Activated CD8-positive, alpha-beta memory T cell treated with anti-CD3 and anti-CD28 coated beads, Interleukin-2, amount 50 U/mL, for 1 hour (primary cell): ENCODE measurements around the gene SLAIN1.
"Not testable (repeated sequence)": the region's sequence is repeated elsewhere in the genome, so short reads cannot be mapped to it uniquely, and the experiment has no call there.

Experiments
- DNase-seq: peaks from one replicate; pipeline ENCODE4 v3.0.0-alpha.2; 2020; ENCODE audit errors: extremely low read depth

The SLAIN1 gene

DNA sequence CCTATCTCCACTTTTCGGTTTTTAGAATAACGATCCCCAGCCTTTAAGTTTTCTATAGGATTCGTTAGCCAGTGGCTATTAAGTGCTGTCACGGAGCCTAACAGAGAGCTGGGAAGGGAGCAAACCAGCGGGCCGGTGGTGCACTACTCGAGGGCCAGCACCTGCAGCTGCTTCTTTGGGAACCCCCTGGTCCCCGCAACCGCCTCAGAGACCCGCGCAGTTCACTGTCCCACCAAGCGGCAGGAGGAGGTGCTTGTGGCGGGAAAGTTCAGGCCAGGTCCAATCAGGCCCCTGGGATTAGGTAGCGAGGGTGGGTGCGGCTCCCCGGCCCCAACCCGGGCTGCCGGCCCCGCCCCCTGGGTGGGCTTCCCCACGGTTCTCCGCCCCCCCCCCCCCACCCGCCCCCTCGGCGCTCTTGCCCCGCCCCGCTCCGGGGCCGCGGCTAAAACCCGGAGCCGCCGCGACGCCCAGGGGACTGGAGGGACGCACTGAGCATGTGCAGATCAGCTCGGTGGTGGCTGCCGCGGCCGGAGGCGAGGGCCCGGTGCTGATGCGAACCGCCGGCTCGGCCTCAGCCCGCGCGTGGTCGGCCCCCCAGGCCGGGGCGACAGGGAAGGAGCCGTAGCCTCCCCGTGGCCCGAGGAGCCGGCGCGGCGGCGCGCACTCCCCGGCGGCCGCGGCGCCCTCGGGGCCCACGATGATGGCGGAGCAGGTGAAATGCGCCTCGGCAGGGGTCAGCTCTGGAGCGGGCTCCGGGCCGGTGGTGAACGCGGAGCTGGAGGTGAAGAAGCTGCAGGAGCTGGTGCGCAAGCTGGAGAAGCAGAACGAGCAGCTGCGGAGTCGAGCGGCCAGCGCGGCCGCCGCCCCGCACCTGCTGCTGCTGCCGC, at the start of gene SLAIN1:
Gene SLAIN1, plus strand, starts transcription at position 471 of the 887 bp plus-strand sequence. Its CDS starts 227 bp downstream, at position 698.
- DNase-seq, result peak; percentile 71

DNA sequence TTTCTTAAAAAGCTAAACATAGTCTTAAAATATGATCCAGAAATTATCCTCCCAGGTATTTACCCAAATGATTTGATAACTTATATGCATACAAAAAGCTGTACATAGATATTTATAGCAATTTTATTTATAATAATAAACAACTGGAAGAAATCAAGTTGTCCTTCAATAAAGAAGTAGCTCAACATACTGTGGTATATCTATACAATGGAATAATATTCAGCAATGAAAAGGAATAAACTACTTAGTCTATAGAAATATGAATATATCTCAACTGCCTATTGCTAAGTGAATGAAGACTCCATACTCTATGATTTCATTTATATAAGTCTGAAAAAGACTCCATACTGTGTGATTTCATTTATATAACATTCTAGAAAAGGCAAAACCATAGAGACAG, 47.1 kb upstream of the SLAIN1 start:
- DNase-seq, result no peak

DNA sequence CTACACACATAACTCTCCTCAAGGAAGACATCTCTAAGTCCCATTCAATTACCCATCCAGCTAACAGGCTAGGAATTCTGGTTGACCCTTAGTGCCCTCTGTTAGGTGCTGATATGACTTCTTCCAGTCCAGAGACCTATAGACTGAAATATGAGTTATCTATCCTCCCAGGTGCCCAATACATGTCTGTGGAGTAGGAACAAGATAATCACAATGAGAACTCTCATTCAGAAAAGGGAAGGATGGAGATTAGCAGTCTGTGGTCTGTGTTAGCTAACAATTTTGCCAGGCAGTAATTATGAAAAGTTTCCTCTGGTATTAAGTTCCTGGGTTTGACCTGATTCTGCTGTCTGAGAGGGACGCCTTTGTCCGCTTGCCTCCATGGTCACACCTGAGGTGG, 44.2 kb upstream of the SLAIN1 start:
- no peak for DNase-seq

- not testable (repeated sequence) for DNase-seq
Observed at GRCh38 chr13:77660016-77660415, 37.5 kb upstream of the SLAIN1 start.

DNA sequence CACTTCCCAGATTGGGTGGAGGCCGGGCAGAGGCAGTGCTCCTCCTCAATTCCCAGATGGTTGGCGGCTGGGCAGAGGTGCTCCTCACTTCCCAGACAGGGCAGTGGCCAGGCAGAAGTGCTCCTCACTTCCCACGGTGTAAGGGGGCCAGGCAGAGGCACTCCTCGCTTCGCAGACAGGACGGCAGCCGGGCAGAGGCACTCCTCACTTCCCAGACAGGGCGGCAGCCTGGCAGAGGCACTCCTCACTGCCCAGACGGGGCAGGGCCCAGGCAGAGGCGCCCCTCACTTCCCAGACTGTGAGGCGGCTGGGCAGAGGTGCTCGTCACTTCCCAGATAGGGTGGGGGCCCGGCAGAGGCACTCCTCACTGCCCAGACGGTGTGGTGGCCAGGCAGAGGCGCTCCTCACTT, 36.6 kb upstream of the SLAIN1 start:
- DNase-seq, result no peak

- not testable (repeated sequence) for DNase-seq
Observed at GRCh38 chr13:77662301-77662700, 35.2 kb upstream of the SLAIN1 start.

DNA sequence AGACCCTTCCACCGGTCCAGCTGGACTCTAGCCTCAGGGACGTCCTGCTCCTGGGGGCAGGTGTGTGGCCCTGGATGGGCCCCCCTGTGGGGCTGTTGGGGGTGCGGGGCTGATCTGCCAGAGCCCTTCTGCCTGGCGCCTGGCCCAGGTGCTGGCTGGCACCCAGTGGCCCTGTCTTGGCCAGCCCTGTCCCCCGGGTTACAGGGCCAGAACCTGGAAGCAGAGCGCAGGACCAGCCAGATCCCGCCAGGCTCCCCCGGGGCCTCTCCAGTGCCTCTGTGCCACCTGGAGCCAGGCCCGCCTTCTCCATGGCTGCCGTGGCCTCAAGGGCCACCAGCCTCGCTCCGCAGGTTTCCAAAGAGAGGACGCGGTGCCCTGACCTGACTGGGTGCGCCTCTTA, 34.7 kb upstream of the SLAIN1 start:
- not testable (repeated sequence) for DNase-seq

DNA sequence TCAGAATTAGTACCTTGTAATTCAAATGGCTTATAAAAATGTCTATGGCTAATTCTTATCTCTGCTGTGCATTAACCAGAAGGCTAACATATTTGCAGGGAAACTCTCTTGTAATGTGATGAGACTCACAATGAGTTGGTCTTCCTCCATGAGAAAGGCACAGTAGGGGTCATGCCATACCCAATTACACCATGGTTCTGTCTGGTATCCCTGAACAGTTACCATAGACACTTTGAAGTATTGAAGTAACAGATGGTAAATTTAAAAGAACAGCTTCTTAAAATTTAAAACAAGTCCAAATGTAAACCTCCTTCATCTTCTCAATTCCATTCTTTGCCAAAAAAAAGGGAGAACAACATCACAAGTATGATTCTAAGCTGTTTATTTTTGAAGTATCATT, 22.6 kb upstream of the SLAIN1 start:
- no peak for DNase-seq

DNA sequence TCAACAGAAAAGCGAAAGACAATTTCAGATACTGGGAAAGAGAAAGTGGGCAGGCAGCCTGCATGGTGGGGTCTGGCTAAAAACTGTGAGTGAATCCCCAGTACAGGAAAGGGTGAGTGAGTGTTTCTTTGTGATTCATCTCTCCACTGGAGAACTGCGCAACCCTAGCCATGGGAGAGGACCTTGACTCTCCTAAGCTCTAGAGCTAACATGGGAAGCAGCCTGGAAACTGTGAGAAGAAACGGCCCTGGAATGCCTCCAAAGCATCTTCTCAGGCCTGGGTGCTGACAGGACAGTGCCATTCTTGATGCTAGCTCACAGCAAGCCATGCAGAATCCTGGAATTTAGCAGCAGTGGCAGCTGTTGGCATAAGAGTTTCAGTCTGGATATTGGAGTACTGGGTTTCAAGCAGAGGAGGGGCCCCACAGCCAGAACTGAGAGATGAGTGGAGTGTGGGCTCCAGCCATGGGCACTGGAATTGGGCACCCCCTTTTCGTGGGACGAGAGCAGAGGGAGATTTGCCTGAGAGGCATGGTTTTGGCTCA, 18.7 kb upstream of the SLAIN1 start:
- no peak for DNase-seq

- no peak for DNase-seq
Observed at GRCh38 chr13:77687799-77688198, 9.7 kb upstream of the SLAIN1 start.

- DNase-seq, result no peak
Observed at GRCh38 chr13:77691871-77692270, 5.6 kb upstream of the SLAIN1 start.

GRCh38 chr13:77692746-77693448, 4.6 kb upstream of the SLAIN1 start:
- DNase-seq, result no peak

DNA sequence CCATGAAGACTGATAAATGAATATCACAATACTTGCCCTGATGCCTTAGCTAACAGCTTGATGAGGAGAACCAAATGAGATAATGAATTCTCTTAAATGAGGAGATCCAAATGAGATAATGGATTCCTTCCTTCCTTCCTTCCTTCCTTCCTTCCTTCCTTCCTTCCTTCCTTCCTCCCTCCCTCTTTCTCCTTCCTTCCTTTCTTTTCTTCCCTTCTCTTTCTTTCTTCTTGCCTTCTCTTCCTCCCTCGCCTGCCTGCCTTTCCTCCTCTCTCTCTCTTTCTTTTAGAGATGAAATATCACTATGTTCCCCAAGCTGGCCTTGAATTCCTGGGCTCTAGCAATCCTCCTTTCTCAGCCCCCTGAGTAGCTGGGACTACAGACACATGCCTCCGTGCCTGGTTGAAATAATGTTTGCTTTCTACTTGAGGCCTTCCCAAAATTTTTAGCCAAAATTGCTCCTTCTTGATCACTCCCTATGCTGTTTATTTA, 4.0 kb upstream of the SLAIN1 start:
- no peak for DNase-seq

DNA sequence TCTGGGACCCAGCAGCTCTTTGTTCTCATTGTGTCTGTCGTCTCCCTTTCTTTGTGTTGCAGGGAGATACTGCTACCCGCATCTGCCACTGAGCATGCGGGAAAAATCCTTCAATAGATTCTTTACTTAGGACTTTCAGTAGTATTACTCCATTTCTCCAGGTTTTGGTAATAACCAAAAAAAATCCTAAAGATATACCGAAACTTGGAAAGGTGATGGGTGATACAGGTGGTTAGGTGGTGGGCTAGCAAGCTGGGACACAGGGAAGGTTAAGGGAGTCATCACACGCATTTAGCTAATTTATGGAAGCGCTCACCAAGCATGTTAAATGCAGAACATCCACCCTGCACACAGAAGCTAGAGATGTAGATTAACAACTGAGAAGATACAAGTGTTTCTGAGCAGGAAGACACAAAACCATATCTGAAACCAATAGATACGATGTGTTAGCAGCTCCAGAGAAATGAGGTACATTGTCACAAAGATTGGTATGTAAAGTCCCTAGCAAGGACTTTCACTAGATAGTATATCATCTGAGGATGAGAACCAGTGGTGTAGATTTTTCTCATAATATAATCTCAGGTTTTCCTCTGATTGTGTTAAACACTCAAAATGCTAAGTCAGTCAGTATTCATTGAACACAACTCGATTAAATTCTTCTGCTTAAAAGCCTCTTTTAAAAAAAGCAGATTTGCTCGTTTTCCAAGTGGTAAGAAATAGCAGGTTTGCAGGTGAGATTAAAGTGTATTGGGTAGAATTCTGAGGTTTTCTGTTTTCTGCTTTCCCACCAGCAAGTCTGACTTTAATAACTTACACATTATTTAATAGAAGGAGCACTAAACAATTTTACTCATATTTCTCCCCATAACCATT, 1.2 kb upstream of the SLAIN1 start:
- no peak for DNase-seq

GRCh38 chr13:77696879-77697216, 639 bp upstream of the SLAIN1 start:
- DNase-seq, result no peak

- DNase-seq, result peak; percentile 4
Observed at GRCh38 chr13:77698201-77699058, 943 bp downstream of the SLAIN1 start.

DNA sequence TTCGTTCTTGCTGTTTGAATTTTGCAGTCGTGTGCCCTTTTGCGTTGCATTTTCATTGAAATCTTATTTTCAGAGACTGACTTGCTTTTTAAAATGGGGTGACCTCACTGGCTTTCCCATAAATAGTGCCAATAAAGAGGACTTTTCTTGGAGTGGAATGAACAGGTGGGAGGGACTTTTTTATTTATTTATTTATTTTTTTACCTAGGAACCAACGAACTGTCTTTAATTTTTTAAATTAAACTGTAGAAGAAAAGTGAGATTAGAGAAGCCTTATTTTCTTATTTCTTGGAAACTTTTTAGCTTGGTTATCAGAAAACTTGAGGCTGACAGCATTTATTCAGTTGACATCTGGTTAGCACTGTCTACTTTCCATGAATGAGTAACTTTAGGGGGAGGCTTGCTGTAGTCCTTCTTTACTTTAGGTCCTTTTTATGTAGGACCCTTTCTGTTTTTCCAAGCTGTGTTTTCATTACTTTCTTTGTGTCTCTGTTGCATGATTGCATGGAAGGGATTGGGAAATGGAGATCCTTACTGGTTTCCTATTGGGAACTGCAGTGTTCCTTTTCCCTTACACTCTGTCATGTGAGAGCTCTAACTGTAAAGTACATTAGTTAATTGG, 1.7 kb downstream of the SLAIN1 start:
- no peak for DNase-seq

DNA sequence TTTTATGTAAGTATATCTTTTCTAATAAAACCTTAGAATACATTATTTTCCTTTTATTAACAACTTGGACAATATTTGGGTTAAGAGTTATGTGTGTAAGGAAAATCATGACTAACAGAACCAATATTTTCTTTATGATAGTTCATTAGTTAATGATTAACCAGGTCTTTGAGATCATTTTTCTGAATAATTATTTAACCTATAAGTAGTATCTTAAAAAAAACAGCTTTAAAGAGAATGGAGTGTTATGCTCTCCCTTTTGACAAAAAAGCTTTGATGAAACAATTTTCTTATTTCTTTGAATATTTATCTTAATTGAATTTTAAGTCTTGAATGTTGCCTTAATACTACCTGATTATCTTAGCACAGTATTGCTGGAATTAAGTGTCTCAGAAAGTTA, 3.8 kb downstream of the SLAIN1 start:
- no peak for DNase-seq

- no peak for DNase-seq
Observed at GRCh38 chr13:77702366-77702765, 4.9 kb downstream of the SLAIN1 start.

- DNase-seq, result no peak
Observed at GRCh38 chr13:77703408-77703807, 5.9 kb downstream of the SLAIN1 start.
